PC-3 (cell line): ENCODE data around the gene PPEF2.

Experiments
- CTCF ChIP-seq: fragments of 300-600 bp; sonication (generic); conservative IDR thresholded peaks from 2 replicates; pipeline ENCODE4 v1.5.1; 2017; ENCODE audit warnings: antibody characterized with exemption, low read depth, mild to moderate bottlenecking, low read length
- EZH2 ChIP-seq: fragments of 300-600 bp; sonication (generic); IDR thresholded peaks from one replicate; pipeline ENCODE4 v1.6.1; 2017; ENCODE audit warnings: antibody characterized with exemption, mild to moderate bottlenecking, low read length; ENCODE audit not compliant: unreplicated experiment
- EZH2phosphoT487 ChIP-seq: fragments of 300-600 bp; sonication (generic); IDR thresholded peaks from 2 replicates; pipeline ENCODE4 v1.6.1; 2018; ENCODE audit warnings: mild to moderate bottlenecking, antibody characterized with exemption, low read length, borderline replicate concordance

DNA sequence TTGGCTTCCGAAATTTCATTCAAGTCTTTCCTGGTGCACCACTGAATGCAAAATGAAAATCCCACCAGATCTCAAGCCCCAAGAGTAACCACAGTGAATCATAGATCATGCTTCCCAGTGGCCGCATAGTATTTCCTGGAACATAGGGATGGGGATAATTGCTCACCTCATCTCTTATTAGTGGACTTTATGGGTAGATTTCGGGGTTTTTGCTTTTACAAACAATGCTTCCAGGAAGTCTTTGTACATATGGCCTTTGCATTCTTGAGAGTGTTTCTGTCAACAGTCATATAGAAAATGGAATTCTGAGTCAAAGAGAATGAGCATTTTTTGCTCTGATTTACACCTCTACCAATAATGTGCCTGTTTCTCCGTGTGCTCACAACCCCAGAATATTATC is 53.4 kb downstream of the PPEF2 start:
- TF ChIP-seq CTCF: no peak
- TF ChIP-seq EZH2phosphoT487: no peak
- no peak for TF ChIP-seq EZH2
